ENCODE results near the gene DOCK2. TPM values are rescaled to one million over a fixed set of nuclear protein-coding genes. Genes with fewer than 3 reads are reported as not detected.

The DOCK2 gene
- total and polyA plus RNA-seq, 2 of the 8 experiments (the other 6 are each of a cell fraction or from before 2014, with no cell fraction given): 3.9 to 5.7 TPM

GRCh38 chr5:169707686-169708085 lies 70.6 kb downstream of the DOCK2 start:
- Histone ChIP-seq H3K9ac (replicated peaks in 1 of 4; ENCODE audit: extremely low read depth in 1 of 4, low read depth in 3 of 4, low read length in 3 of 4) (no peak overlapping the region), H3K14ac (ENCODE audit: insufficient read length) (no peak overlapping the region), H3K56ac (replicated peaks; ENCODE audit: insufficient read length, low read depth, low read length) (no peak overlapping the region), H3K18ac (ENCODE audit: extremely low read depth, low read length) (no peak overlapping the region), H4K20me1 (replicated peaks in 1 of 2; ENCODE audit: control insufficient read depth in 1 of 2, insufficient read depth in 2 of 2, low read length in 2 of 2) (no peaks in the 10 kb centered on the region), H3K36me3 (ENCODE audit: control insufficient read depth in 2 of 4, insufficient read depth in 4 of 4, low read length in 3 of 4) (no peaks in the 10 kb centered on the region), H4K91ac (replicated peaks; ENCODE audit: insufficient read length, low read length) (no peak overlapping the region), H2AFZ (ENCODE audit: low read length) (no peak overlapping the region), H2AK5ac (ENCODE audit: low read depth, low read length) (no peak overlapping the region), H3K27ac (ENCODE audit: low read depth, low read length) (no peak overlapping the region), H3K4me3 (ENCODE audit: extremely low read depth in 1 of 4, insufficient read depth in 2 of 4, low read depth in 3 of 4, low read length in 4 of 4) (no peak overlapping the region), H3K9me3 (ENCODE audit: insufficient read depth in 2 of 2, low read depth in 1 of 2, low read length in 1 of 2) (no peaks in the 10 kb centered on the region), H2BK20ac (ENCODE audit: low read length) (no peak overlapping the region), H3K23me2 (ENCODE audit: low read depth, low read length) (no peaks in the 10 kb centered on the region), H3K23ac (ENCODE audit: insufficient read length) (no peak overlapping the region), H3K79me2 (ENCODE audit: control insufficient read depth in 1 of 2, insufficient read depth in 2 of 2, low read length in 2 of 2) (no peaks in the 10 kb centered on the region), H3K79me1 (ENCODE audit: low read depth, low read length) (no peaks in the 10 kb centered on the region), H4K5ac (ENCODE audit: insufficient read length, low read depth, low read length) (no peak overlapping the region), H2BK5ac (ENCODE audit: low read depth, low read length) (no peak overlapping the region), H3K4me2 (ENCODE audit: insufficient read depth in 1 of 2, low read depth in 2 of 2, low read length in 2 of 2) (no peak overlapping the region), H3K4me1 (replicated peaks in 1 of 4; ENCODE audit: control insufficient read depth in 3 of 4, insufficient read depth in 4 of 4, low read length in 3 of 4) (no peaks in the 10 kb centered on the region), H4K8ac (ENCODE audit: extremely low read depth, insufficient read depth, low read length) (no peak overlapping the region), H2BK15ac (ENCODE audit: low read length) (no peak overlapping the region), H3K27me3 (replicated peaks in 1 of 4; ENCODE audit: control insufficient read depth in 3 of 4, extremely low read depth in 1 of 4, insufficient read depth in 3 of 4, low read length in 3 of 4) (no peaks in the 10 kb centered on the region), H2BK120ac (replicated peaks; ENCODE audit: low read depth, low read length) (no peak overlapping the region), H3K4ac (replicated peaks; ENCODE audit: insufficient read length, low read depth, low read length) (no peak overlapping the region), H2BK12ac (ENCODE audit: low read depth, low read length) (no peak overlapping the region)
- FAIRE-seq: no peak
- ChIA-PET CTCF (ENCODE audit: partially characterized antibody) (interaction anchor here (0.7 kb wide), 1 partner anchor 273 kb away, joined by 3 read pairs; the partner anchor contains the start of gene INSYN2B), POLR2A (ENCODE audit: partially characterized antibody) (no interaction called here)
- DNase-seq (ENCODE audit: low read depth in 1 of 2, low spot score in 2 of 2): no peak
- 98% methylated on average over 3 of the region's 3 CpGs; no CpG with 5 or more reads in 1 of the 2 experiments for WGBS, 2 experiments (ENCODE audit: extremely low coverage in 1 of 2, insufficient coverage in 1 of 2, insufficient read length in 1 of 2, insufficient replicate concordance in 2 of 2, low coverage in 1 of 2, low lambda C conversion rate in 2 of 2, missing lambda C conversion rate in 1 of 2)
- TF ChIP-seq FOSL1 (IDR thresholded peaks at IDR 0.05; ENCODE audit: insufficient read depth, low read depth, low read length) (no peak), CHD1 (IDR thresholded peaks at IDR 0.05; ENCODE audit: low read depth, low read length) (no peak), KDM5A (IDR thresholded peaks at IDR 0.05; ENCODE audit: low read length) (no peak), SP2 (IDR thresholded peaks at IDR 0.05; ENCODE audit: low read length) (no peak), RBBP5 (IDR thresholded peaks at IDR 0.05; ENCODE audit: borderline replicate concordance, low read depth, low read length) (no peak), RFX5 (IDR thresholded peaks at IDR 0.05; ENCODE audit: borderline replicate concordance, low read depth, low read length) (no peak), EP300 (IDR thresholded peaks at IDR 0.05; ENCODE audit: borderline replicate concordance in 1 of 2, low read depth in 2 of 2, low read length in 2 of 2) (no peak), RNF2 (IDR thresholded peaks at IDR 0.05; ENCODE audit: borderline replicate concordance, low read depth, low read length, missing control alignments, poor library complexity, severe bottlenecking) (no peak), SIN3A (conservative IDR thresholded peaks at IDR 0.05 in 1 of 2, IDR thresholded peaks at IDR 0.05 in 1 of 2; ENCODE audit: low read depth in 1 of 2, low read length in 2 of 2) (no peak), CTBP2 (IDR thresholded peaks at IDR 0.05; ENCODE audit: borderline replicate concordance, insufficient read depth, insufficient read length, low read length) (no peak), SIRT6 (IDR thresholded peaks at IDR 0.05; ENCODE audit: low read length) (no peak)
